ENCODE measurements around the gene ATP8B4.

Gene ATP8B4

DNA sequence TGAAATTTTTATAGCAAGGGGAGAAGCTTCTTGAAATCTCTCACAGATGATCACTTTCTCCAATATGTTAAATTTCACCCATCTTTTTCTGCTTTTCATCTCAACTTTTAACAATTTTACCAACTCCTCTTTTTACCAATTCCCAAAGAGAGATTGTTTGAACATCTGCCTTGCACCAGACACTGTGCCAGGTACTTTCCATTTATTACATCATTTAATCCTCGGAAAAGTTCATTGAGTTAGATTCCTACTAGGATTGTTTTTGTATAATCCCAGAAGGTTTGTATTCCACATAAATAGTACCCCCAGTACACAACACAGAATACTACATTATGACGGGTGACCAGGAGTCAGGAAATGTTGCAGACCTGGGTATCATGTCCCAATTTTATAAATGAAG is 74.1 kb downstream of the ATP8B4 start:
- no peaks in the 10 kb centered on the region for H3K36me3 Mint-ChIP-seq

GRCh38 chr15:50044406-50044805 is 74.6 kb downstream of the ATP8B4 start:
- Mint-ChIP-seq H3K27ac (no peak overlapping the region), H3K9me3 (peaks cover 11% of the 10 kb centered on the region), H3K36me3 (no peaks in the 10 kb centered on the region), H3K27me3 (no peaks in the 10 kb centered on the region), H3K4me3 (no peak overlapping the region), H3K4me1 (no peaks in the 10 kb centered on the region)
- no peak for ATAC-seq

More for the DNA sequence above, 74.1 kb downstream of the ATP8B4 start:
- Mint-ChIP-seq H3K4me3 (no peak overlapping the region), H3K27me3 (no peaks in the 10 kb centered on the region), H3K27ac (no peak overlapping the region), H3K4me1 (no peaks in the 10 kb centered on the region), H3K9me3 (peaks cover 11% of the 10 kb centered on the region)
- ATAC-seq = no peak

DNA sequence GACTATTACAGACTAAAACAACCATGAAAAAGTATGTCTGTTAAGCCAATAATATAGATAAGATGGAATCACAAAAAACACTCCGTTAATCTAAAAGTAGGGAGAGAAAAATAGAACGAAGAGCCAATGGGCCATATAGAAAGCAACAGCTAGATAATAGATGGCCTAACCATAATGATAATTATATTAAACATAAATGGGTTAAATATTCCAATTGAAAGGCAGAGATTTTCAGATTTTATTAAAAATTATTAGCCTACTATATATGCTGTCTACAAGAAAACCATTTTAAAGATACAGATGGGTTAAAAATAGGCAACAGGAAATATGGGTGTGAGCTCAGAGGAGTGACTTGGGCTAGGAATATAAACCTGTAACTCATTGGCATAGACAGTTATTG is 76.3 kb downstream of the ATP8B4 start:
- H3K9me3 Mint-ChIP-seq = peaks cover 11% of the 10 kb centered on the region
- ATAC-seq = no peak
- H3K4me3 Mint-ChIP-seq = no peak overlapping the region
- no peak overlapping the region for H3K27ac Mint-ChIP-seq
- no peaks in the 10 kb centered on the region for H3K4me1 Mint-ChIP-seq
- H3K36me3 Mint-ChIP-seq = no peaks in the 10 kb centered on the region
- H3K27me3 Mint-ChIP-seq = no peaks in the 10 kb centered on the region

GRCh38 chr15:50030456-50030855 is 88.6 kb downstream of the ATP8B4 start:
- no peak overlapping the region for H3K27ac Mint-ChIP-seq
- no peaks in the 10 kb centered on the region for H3K36me3 Mint-ChIP-seq
- no peak overlapping the region for H3K4me3 Mint-ChIP-seq
- H3K9me3 Mint-ChIP-seq = no peaks in the 10 kb centered on the region
- H3K4me1 Mint-ChIP-seq = no peaks in the 10 kb centered on the region
- ATAC-seq = no peak
- peaks cover 1% of the 10 kb centered on the region for H3K27me3 Mint-ChIP-seq

GRCh38 chr15:50028326-50028725 is 90.7 kb downstream of the ATP8B4 start:
- no peak for ATAC-seq

GRCh38 chr15:50024281-50024680 is 94.8 kb downstream of the ATP8B4 start:
- H3K27ac Mint-ChIP-seq = no peak overlapping the region
- H3K4me3 Mint-ChIP-seq = no peak overlapping the region
- no peaks in the 10 kb centered on the region for H3K9me3 Mint-ChIP-seq
- no peaks in the 10 kb centered on the region for H3K4me1 Mint-ChIP-seq
- H3K36me3 Mint-ChIP-seq = no peaks in the 10 kb centered on the region
- ATAC-seq = no peak
- peaks cover 14% of the 10 kb centered on the region for H3K27me3 Mint-ChIP-seq

More at GRCh38 chr15:50028326-50028725, 90.7 kb downstream of the ATP8B4 start:
- no peaks in the 10 kb centered on the region for H3K9me3 Mint-ChIP-seq
- no peak overlapping the region for H3K4me3 Mint-ChIP-seq
- no peaks in the 10 kb centered on the region for H3K36me3 Mint-ChIP-seq
- H3K27me3 Mint-ChIP-seq = no peaks in the 10 kb centered on the region
- H3K4me1 Mint-ChIP-seq = no peaks in the 10 kb centered on the region
- H3K27ac Mint-ChIP-seq = no peak overlapping the region

DNA sequence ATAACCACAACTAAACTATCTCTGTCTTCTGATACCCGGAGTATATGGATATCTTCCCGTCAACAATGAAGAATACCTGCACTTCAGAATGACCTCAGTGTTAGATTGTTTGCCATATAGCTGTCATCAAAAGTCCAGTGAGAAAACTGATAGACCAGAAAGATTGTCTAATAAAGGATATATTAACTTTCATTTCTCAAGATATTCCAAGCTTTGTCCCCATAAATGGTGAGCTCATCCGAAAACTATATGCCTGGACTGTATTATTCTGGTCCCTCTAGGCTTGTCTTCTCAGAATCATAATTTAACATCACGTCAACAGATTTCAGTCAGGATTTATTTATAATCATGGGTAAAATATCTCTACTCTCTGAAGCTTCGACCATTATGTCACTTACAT is 100.5 kb downstream of the ATP8B4 start:
- H3K36me3 Mint-ChIP-seq = no peaks in the 10 kb centered on the region
- H3K4me1 Mint-ChIP-seq = no peaks in the 10 kb centered on the region
- no peak for ATAC-seq
- no peak overlapping the region for H3K27ac Mint-ChIP-seq
- peaks cover 14% of the 10 kb centered on the region for H3K27me3 Mint-ChIP-seq
- H3K4me3 Mint-ChIP-seq = no peak overlapping the region
- H3K9me3 Mint-ChIP-seq = no peaks in the 10 kb centered on the region

GRCh38 chr15:50017522-50017921 is 101.5 kb downstream of the ATP8B4 start:
- no peaks in the 10 kb centered on the region for H3K9me3 Mint-ChIP-seq
- H3K36me3 Mint-ChIP-seq = no peaks in the 10 kb centered on the region
- ATAC-seq = no peak
- no peak overlapping the region for H3K4me3 Mint-ChIP-seq
- peaks cover 14% of the 10 kb centered on the region for H3K27me3 Mint-ChIP-seq
- H3K27ac Mint-ChIP-seq = no peak overlapping the region
- H3K4me1 Mint-ChIP-seq = no peaks in the 10 kb centered on the region

- ATAC-seq = no peak
- H3K27ac Mint-ChIP-seq = no peak overlapping the region
- H3K4me1 Mint-ChIP-seq = no peaks in the 10 kb centered on the region
- H3K36me3 Mint-ChIP-seq = no peaks in the 10 kb centered on the region
- no peaks in the 10 kb centered on the region for H3K9me3 Mint-ChIP-seq
- peaks cover 14% of the 10 kb centered on the region for H3K27me3 Mint-ChIP-seq
- H3K4me3 Mint-ChIP-seq = no peak overlapping the region
These were observed 102.1 kb downstream of the ATP8B4 start for GRCh38 chr15:50016951-50017350.

- H3K27me3 Mint-ChIP-seq = no peaks in the 10 kb centered on the region
- H3K36me3 Mint-ChIP-seq = no peaks in the 10 kb centered on the region
These were observed 106.2 kb downstream of the ATP8B4 start for GRCh38 chr15:50012790-50013189.

GRCh38 chr15:50009634-50010033 is 109.4 kb downstream of the ATP8B4 start:
- ATAC-seq = peak; percentile 32
- Mint-ChIP-seq H3K9me3 (no peaks in the 10 kb centered on the region), H3K27me3 (no peaks in the 10 kb centered on the region), H3K36me3 (no peaks in the 10 kb centered on the region), H3K27ac (no peak overlapping the region), H3K4me1 (no peaks in the 10 kb centered on the region), H3K4me3 (no peak overlapping the region)

More at GRCh38 chr15:50012790-50013189, 106.2 kb downstream of the ATP8B4 start:
- Mint-ChIP-seq H3K4me3 (no peak overlapping the region), H3K9me3 (no peaks in the 10 kb centered on the region), H3K27ac (no peak overlapping the region), H3K4me1 (no peaks in the 10 kb centered on the region)
- ATAC-seq = no peak

- H3K36me3 Mint-ChIP-seq = no peaks in the 10 kb centered on the region
- H3K27ac Mint-ChIP-seq = peak overlapping the region; percentile 3
- peak; percentile 98 for ATAC-seq
- H3K4me1 Mint-ChIP-seq = peaks cover 13% of the 10 kb centered on the region
- H3K27me3 Mint-ChIP-seq = peaks cover 9% of the 10 kb centered on the region
- H3K4me3 Mint-ChIP-seq = no peak overlapping the region
- H3K9me3 Mint-ChIP-seq = no peaks in the 10 kb centered on the region
These were observed 115.2 kb downstream of the ATP8B4 start for GRCh38 chr15:50003786-50004334.

- no peak overlapping the region for H3K27ac Mint-ChIP-seq
- no peak for ATAC-seq
- no peaks in the 10 kb centered on the region for H3K36me3 Mint-ChIP-seq
- no peaks in the 10 kb centered on the region for H3K27me3 Mint-ChIP-seq
- H3K4me1 Mint-ChIP-seq = no peaks in the 10 kb centered on the region
- H3K4me3 Mint-ChIP-seq = no peak overlapping the region
- no peaks in the 10 kb centered on the region for H3K9me3 Mint-ChIP-seq
These were observed 127.4 kb downstream of the ATP8B4 start for GRCh38 chr15:49991587-49991986.

DNA sequence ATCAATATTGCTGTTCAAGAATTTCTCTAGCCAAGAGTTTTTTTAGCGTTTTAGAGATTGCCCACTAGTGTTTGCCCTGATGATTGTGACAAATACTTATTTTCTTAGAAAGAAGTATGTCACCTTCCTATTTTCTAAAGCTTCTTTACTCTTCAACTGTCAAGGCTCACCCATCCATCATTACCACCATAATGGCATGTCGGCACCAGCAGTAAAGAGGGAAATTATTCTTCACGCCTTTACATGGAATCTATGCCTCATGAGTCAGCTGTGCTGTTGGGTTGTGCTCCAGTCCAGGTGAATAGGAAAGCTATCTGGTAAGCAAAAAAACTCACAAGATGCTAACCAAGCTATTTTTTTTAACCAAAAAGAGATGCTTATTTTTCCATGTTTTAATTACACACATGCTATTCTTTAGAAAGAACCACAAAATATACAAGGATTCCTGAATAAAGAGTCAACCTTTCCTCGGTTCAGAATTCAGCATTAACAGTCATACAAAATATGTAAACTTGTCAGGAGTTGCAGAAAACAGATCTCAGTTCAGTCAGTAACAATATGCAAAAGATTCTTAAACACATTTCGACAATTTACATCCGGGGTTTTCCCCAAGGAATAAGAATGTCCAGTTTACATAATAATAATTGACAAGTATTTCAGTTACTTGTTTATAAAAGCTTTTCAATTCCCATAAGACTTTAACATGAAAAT is 128.0 kb downstream of the ATP8B4 start:
- no peak overlapping the region for H3K4me3 Mint-ChIP-seq

GRCh38 chr15:49989498-49989897 is 129.5 kb downstream of the ATP8B4 start:
- ATAC-seq = no peak
- H3K36me3 Mint-ChIP-seq = no peaks in the 10 kb centered on the region
- H3K9me3 Mint-ChIP-seq = no peaks in the 10 kb centered on the region
- H3K27ac Mint-ChIP-seq = no peak overlapping the region
- H3K27me3 Mint-ChIP-seq = no peaks in the 10 kb centered on the region
- H3K4me3 Mint-ChIP-seq = no peak overlapping the region
- no peaks in the 10 kb centered on the region for H3K4me1 Mint-ChIP-seq

More for the DNA sequence above, 128.0 kb downstream of the ATP8B4 start:
- H3K9me3 Mint-ChIP-seq = no peaks in the 10 kb centered on the region
- ATAC-seq = no peak
- H3K36me3 Mint-ChIP-seq = no peaks in the 10 kb centered on the region
- H3K4me1 Mint-ChIP-seq = no peaks in the 10 kb centered on the region
- H3K27me3 Mint-ChIP-seq = no peaks in the 10 kb centered on the region
- no peak overlapping the region for H3K27ac Mint-ChIP-seq

DNA sequence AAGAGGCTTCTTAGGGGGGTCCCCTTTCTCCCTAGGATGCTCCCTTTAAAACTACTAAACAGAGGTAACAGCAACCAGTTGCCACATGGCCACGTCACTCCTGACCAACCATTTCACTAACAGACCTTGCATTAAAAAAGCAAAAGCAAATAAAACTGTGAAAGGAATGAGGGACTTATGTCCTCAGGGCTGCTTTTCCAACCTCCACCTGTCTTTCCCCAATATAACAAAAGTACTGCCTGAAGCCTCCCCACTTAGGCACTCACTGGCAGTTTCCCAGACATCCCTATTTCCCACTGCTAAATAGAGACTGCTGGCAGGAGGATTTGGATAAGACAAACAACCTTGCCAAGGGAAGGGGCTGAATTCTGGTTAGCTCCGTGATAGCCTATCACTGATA is 130.3 kb downstream of the ATP8B4 start:
- no peak overlapping the region for H3K4me3 Mint-ChIP-seq
- H3K27ac Mint-ChIP-seq = no peak overlapping the region
- H3K27me3 Mint-ChIP-seq = no peaks in the 10 kb centered on the region
- no peaks in the 10 kb centered on the region for H3K4me1 Mint-ChIP-seq
- H3K9me3 Mint-ChIP-seq = no peaks in the 10 kb centered on the region
- no peaks in the 10 kb centered on the region for H3K36me3 Mint-ChIP-seq
- no peak for ATAC-seq

Measured in stimulated activated memory B cell treated with anti-CD40 and anti-IgM and Interleukin-4, amounts not matched to agents 10 μg/mL and 1 μg/mL and 100 μg/mL, for 72 hours (primary cell).